Measurements from ENCODE around the gene PNPO. TPM values are rescaled to one million over a fixed set of nuclear protein-coding genes. Genes with fewer than 3 reads are reported as not detected.

Gene PNPO
- polyA plus RNA-seq, 1 of the 3 experiments (the other 2 are of a cell fraction), result 26.1 TPM

DNA sequence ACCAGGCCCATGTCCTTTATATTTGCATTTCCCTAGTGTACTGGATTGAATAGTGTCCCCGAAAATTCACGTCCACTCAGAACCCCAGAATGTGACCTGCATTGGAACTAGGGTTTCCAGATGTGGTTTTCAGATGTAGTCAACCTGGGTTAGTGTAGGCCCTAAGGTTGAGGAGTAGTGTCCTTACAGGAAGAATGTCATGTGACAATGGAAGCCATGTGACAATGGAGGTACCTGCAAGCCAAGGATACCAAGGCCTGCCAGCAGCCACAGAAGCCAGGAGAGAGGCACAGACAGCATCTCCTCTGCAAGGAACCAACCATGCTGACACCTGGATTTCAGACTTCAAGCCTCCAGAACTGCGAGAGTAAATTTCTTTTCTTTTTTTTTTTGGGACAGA is 21.5 kb downstream of the PNPO start:
- ChIA-PET CTCF (interaction anchor here (23.4 to 41.6 kb wide), 2 partner anchors 25 to 53 kb away, joined by 496 to 1216 read pairs; partner anchors contain the start of genes PNPO and PRR15L), POLR2A (no interaction called here)
- Histone ChIP-seq H3K9me2 (no peaks in the 10 kb centered on the region), H2AFZ (ENCODE audit: low read depth) (no peak overlapping the region), H3K4me1 (ENCODE audit: control insufficient read depth in 1 of 2, insufficient read depth in 2 of 2, low read depth in 1 of 2, low read length in 1 of 2) (peaks cover 0 to 5% of the 10 kb centered on the region in 2 experiments; a peak in 2 of 4 replicates), H3F3A (replicated peaks; ENCODE audit: insufficient read depth) (peaks cover 6% of the 10 kb centered on the region), H3K79me2 (ENCODE audit: insufficient read depth) (no peaks in the 10 kb centered on the region), H3K36me3 (replicated peaks in 1 of 2; ENCODE audit: control insufficient read depth in 1 of 2, insufficient read depth in 2 of 2, low read length in 1 of 2) (no peaks in the 10 kb centered on the region), H3K9me3 (no peaks in the 10 kb centered on the region), H3K4me2 (no peak overlapping the region), H3K27me3 (ENCODE audit: insufficient read depth) (no peaks in the 10 kb centered on the region), H3K9ac (no peak overlapping the region), H3K27ac (ENCODE audit: low read depth in 2 of 2, low read length in 1 of 2) (no peak overlapping the region), H3K4me3 (ENCODE audit: low read depth in 2 of 2, low read length in 1 of 2) (no peak overlapping the region), H4K20me1 (ENCODE audit: insufficient read depth) (no peaks in the 10 kb centered on the region)
- TF ChIP-seq RCOR1 (IDR thresholded peaks at IDR 0.05; ENCODE audit: low read length) (no peak), RAD21 (IDR thresholded peaks at IDR 0.05; ENCODE audit: low read length) (no peak)
- TF ChIP-seq, protein P1, sequence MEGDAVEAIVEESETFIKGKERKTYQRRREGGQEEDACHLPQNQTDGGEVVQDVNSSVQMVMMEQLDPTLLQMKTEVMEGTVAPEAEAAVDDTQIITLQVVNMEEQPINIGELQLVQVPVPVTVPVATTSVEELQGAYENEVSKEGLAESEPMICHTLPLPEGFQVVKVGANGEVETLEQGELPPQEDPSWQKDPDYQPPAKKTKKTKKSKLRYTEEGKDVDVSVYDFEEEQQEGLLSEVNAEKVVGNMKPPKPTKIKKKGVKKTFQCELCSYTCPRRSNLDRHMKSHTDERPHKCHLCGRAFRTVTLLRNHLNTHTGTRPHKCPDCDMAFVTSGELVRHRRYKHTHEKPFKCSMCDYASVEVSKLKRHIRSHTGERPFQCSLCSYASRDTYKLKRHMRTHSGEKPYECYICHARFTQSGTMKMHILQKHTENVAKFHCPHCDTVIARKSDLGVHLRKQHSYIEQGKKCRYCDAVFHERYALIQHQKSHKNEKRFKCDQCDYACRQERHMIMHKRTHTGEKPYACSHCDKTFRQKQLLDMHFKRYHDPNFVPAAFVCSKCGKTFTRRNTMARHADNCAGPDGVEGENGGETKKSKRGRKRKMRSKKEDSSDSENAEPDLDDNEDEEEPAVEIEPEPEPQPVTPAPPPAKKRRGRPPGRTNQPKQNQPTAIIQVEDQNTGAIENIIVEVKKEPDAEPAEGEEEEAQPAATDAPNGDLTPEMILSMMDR (IDR thresholded peaks at IDR 0.05), result no peak
- no peak for DNase-seq
- 73% methylated on average over 3 of the region's 3 CpGs for WGBS (ENCODE audit: low lambda C conversion rate)

DNA sequence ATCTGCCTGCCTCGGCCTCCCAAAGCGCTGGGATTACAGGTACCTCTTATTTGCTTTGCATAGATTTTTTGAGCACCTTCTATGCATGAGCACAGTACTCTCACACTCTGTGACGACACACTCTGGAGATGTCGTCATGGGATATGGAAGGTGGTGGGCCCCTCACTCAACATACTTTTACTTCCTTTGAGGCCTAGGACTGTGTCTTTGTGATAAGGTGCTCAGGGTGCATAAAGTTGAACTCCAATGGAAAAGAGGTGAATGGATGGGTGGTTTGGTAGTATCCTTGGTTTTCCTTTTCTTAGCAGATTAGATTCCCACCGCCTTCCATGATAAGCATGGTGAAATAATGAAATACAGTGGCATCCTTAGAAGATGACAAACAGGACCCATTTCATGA is 23.5 kb downstream of the PNPO start:
- no peak for DNase-seq
- no peak overlapping the region for H2AFZ ChIP-seq (ENCODE audit: low read depth)
- H3F3A ChIP-seq (replicated peaks; ENCODE audit: insufficient read depth), result peaks cover 10% of the 10 kb centered on the region
- no peaks in the 10 kb centered on the region for H4K20me1 ChIP-seq (ENCODE audit: insufficient read depth)
- no peak for TF ChIP-seq EZH2phosphoT487 (IDR thresholded peaks at IDR 0.05; ENCODE audit: borderline replicate concordance, low read depth)
- no peak overlapping the region for H3K4me3 ChIP-seq (ENCODE audit: low read depth in 2 of 2, low read length in 1 of 2)
- H3K27me3 ChIP-seq (ENCODE audit: insufficient read depth), result no peaks in the 10 kb centered on the region
- CTCF ChIA-PET, result interaction anchor here (1.3 to 41.6 kb wide), 3 partner anchors 14 to 53 kb away, joined by 4 to 1216 read pairs (median 7); partner anchors contain the start of genes PNPO and PRR15L
- POLR2A ChIA-PET, result no interaction called here
- H3K4me1 ChIP-seq (ENCODE audit: control insufficient read depth in 1 of 2, insufficient read depth in 2 of 2, low read depth in 1 of 2, low read length in 1 of 2), result peaks cover 0 to 10% of the 10 kb centered on the region in 2 experiments; a peak in 2 of 4 replicates
- H3K9me3 ChIP-seq, result no peaks in the 10 kb centered on the region
- H3K36me3 ChIP-seq (replicated peaks in 1 of 2; ENCODE audit: control insufficient read depth in 1 of 2, insufficient read depth in 2 of 2, low read length in 1 of 2), result no peaks in the 10 kb centered on the region
- no peaks in the 10 kb centered on the region for H3K9me2 ChIP-seq
- WGBS (ENCODE audit: low lambda C conversion rate), result 96% methylated on average over 5 of the region's 5 CpGs
- no peak overlapping the region for H3K4me2 ChIP-seq
- H3K27ac ChIP-seq (ENCODE audit: low read depth in 2 of 2, low read length in 1 of 2), result no peak overlapping the region
- no peaks in the 10 kb centered on the region for H3K79me2 ChIP-seq (ENCODE audit: insufficient read depth)
- H3K9ac ChIP-seq, result no peak overlapping the region

DNA sequence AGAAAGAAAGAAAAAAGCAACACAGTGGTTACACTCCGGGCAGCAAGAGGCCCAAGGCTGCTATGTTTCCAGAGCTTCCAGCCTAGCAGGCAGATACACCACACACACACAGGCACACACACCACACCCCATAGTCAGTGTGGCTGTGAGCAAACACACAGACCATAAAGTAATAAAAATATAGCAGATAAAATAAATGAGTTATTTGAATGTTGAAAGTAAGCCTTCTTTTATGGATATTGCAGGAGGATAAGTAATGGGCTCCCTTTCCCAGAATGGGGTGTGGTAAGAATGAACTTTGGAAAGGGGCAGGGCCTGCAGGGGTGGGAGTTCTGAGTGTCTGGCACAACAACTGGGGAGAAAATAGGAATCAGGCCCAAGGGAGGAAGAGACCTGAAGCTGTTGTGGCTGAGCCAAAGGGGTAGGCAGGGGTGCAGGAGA is 24.7 kb downstream of the PNPO start:
- H2AFZ ChIP-seq (ENCODE audit: low read depth), result no peak overlapping the region
- CTCF ChIA-PET, result interaction anchor here (1.5 to 41.8 kb wide), 4 partner anchors 13 to 52 kb away, joined by 7 to 1752 read pairs (median 614); partner anchors contain the start of genes PNPO and PRR15L
- TF ChIP-seq, protein P1 (IDR thresholded peaks at IDR 0.05), result no peak
- TF ChIP-seq FOXJ3 (CRISPR knock-in tag; IDR thresholded peaks at IDR 0.05) (no peak), YY1 (IDR thresholded peaks at IDR 0.05; ENCODE audit: low read depth) (no peak), FOSL2 (IDR thresholded peaks at IDR 0.05; ENCODE audit: borderline replicate concordance, low read depth) (no peak), RXRA (IDR thresholded peaks at IDR 0.05; ENCODE audit: borderline replicate concordance, low read depth) (no peak), RFX5 (IDR thresholded peaks at IDR 0.05; ENCODE audit: low read length) (no peak), TEAD4 (IDR thresholded peaks at IDR 0.05; ENCODE audit: borderline replicate concordance, insufficient read depth) (no peak)
- TF ChIP-seq, protein P2, sequence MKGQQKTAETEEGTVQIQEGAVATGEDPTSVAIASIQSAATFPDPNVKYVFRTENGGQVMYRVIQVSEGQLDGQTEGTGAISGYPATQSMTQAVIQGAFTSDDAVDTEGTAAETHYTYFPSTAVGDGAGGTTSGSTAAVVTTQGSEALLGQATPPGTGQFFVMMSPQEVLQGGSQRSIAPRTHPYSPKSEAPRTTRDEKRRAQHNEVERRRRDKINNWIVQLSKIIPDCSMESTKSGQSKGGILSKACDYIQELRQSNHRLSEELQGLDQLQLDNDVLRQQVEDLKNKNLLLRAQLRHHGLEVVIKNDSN (IDR thresholded peaks at IDR 0.05; ENCODE audit: borderline replicate concordance, low read depth), result no peak
- TF ChIP-seq, protein P3, sequence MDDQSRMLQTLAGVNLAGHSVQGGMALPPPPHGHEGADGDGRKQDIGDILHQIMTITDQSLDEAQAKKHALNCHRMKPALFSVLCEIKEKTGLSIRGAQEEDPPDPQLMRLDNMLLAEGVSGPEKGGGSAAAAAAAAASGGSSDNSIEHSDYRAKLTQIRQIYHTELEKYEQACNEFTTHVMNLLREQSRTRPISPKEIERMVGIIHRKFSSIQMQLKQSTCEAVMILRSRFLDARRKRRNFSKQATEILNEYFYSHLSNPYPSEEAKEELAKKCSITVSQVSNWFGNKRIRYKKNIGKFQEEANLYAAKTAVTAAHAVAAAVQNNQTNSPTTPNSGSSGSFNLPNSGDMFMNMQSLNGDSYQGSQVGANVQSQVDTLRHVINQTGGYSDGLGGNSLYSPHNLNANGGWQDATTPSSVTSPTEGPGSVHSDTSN (IDR thresholded peaks at IDR 0.05), result no peak
- TF ChIP-seq, protein P4, sequence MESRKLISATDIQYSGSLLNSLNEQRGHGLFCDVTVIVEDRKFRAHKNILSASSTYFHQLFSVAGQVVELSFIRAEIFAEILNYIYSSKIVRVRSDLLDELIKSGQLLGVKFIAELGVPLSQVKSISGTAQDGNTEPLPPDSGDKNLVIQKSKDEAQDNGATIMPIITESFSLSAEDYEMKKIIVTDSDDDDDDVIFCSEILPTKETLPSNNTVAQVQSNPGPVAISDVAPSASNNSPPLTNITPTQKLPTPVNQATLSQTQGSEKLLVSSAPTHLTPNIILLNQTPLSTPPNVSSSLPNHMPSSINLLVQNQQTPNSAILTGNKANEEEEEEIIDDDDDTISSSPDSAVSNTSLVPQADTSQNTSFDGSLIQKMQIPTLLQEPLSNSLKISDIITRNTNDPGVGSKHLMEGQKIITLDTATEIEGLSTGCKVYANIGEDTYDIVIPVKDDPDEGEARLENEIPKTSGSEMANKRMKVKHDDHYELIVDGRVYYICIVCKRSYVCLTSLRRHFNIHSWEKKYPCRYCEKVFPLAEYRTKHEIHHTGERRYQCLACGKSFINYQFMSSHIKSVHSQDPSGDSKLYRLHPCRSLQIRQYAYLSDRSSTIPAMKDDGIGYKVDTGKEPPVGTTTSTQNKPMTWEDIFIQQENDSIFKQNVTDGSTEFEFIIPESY (IDR thresholded peaks at IDR 0.05; ENCODE audit: borderline replicate concordance, low read depth), result no peak

More for the DNA sequence above, 24.7 kb downstream of the PNPO start:
- Histone ChIP-seq H3F3A (replicated peaks; ENCODE audit: insufficient read depth) (peaks cover 10% of the 10 kb centered on the region), H3K4me3 (ENCODE audit: low read depth in 2 of 2, low read length in 1 of 2) (no peak overlapping the region), H3K9me2 (no peaks in the 10 kb centered on the region), H3K4me1 (ENCODE audit: control insufficient read depth in 1 of 2, insufficient read depth in 2 of 2, low read depth in 1 of 2, low read length in 1 of 2) (peaks cover 6 to 13% of the 10 kb centered on the region in 2 experiments; a peak in 2 of 4 replicates), H4K20me1 (ENCODE audit: insufficient read depth) (no peaks in the 10 kb centered on the region), H3K36me3 (replicated peaks in 1 of 2; ENCODE audit: control insufficient read depth in 1 of 2, insufficient read depth in 2 of 2, low read length in 1 of 2) (no peaks in the 10 kb centered on the region), H3K9me3 (no peaks in the 10 kb centered on the region), H3K9ac (no peak overlapping the region), H3K27ac (ENCODE audit: low read depth in 2 of 2, low read length in 1 of 2) (no peak overlapping the region), H3K79me2 (ENCODE audit: insufficient read depth) (peaks cover 1% of the 10 kb centered on the region), H3K27me3 (ENCODE audit: insufficient read depth) (no peaks in the 10 kb centered on the region), H3K4me2 (no peak overlapping the region)
- POLR2A ChIA-PET, result no interaction called here
- 75% methylated on average over 1 of the region's 1 CpG for WGBS (ENCODE audit: low lambda C conversion rate)
- no peak for DNase-seq
